GM18909 (cell line): ENCODE measurements around the gene RALB.
"Not testable (repeated sequence)": the region's sequence is repeated elsewhere in the genome, so short reads cannot be mapped to it uniquely, and the experiment has no call there.

Experiments
- ATAC-seq: cut with Tn5 transposase; IDR thresholded peaks from one replicate; pipeline ENCODE4 v1.9.1; 2021; ENCODE audit warnings: mild to moderate bottlenecking; ENCODE audit not compliant: unreplicated experiment, poor library complexity

RALB gene

GRCh38 chr2:120312860-120313694, 60.4 kb downstream of the RALB start:
- peak; percentile 50 for ATAC-seq

- ATAC-seq: no peak
These were observed 61.3 kb downstream of the RALB start for GRCh38 chr2:120313695-120314615.

- ATAC-seq: no peak
These were observed 62.2 kb downstream of the RALB start for GRCh38 chr2:120314690-120315366.

GRCh38 chr2:120315367-120316033, 62.8 kb downstream of the RALB start:
- no peak for ATAC-seq

- ATAC-seq: no peak
These were observed 63.4 kb downstream of the RALB start for GRCh38 chr2:120316071-120316470.

- ATAC-seq: no peak
These were observed 64.0 kb downstream of the RALB start for GRCh38 chr2:120316528-120317179.

GRCh38 chr2:120317180-120317533, 64.5 kb downstream of the RALB start:
- ATAC-seq: no peak

- ATAC-seq: no peak
These were observed 65.3 kb downstream of the RALB start for GRCh38 chr2:120317916-120318315.

- ATAC-seq: no peak
These were observed 66.0 kb downstream of the RALB start for GRCh38 chr2:120318626-120319025.

- ATAC-seq: no peak
These were observed 66.5 kb downstream of the RALB start for GRCh38 chr2:120319123-120319522.

- ATAC-seq: no peak
These were observed 67.2 kb downstream of the RALB start for GRCh38 chr2:120319686-120320317.

- ATAC-seq: no peak
These were observed 67.7 kb downstream of the RALB start for GRCh38 chr2:120320318-120320851.

GRCh38 chr2:120320887-120321556, 68.4 kb downstream of the RALB start:
- not testable (repeated sequence) for ATAC-seq

GRCh38 chr2:120321721-120322284, 69.2 kb downstream of the RALB start:
- ATAC-seq: no peak

- no peak for ATAC-seq
These were observed 69.7 kb downstream of the RALB start for GRCh38 chr2:120322329-120322728.

GRCh38 chr2:120323214-120323613, 70.6 kb downstream of the RALB start:
- ATAC-seq: no peak

GRCh38 chr2:120323807-120324399, 71.3 kb downstream of the RALB start:
- ATAC-seq: no peak

GRCh38 chr2:120324933-120325332, 72.3 kb downstream of the RALB start:
- ATAC-seq: no peak
